GM08714 (cell line): ENCODE data around the gene PDPR.
"Not testable (repeated sequence)": the region's sequence is repeated elsewhere in the genome, so short reads cannot be mapped to it uniquely, and the experiment has no call there.

ENCODE experiments used
- H3K4me3 ChIP-seq: fragments of 200-500 bp; sonication (Bioruptor generic); 2 replicates; pipeline ENCODE4 v1.5.1; 2014; ENCODE audit warnings: mild to moderate bottlenecking, low read length, inconsistent platforms

Gene PDPR

GRCh38 chr16:70199170-70199569, 85.0 kb downstream of the PDPR start:
- H3K4me3 ChIP-seq, result not testable (repeated sequence)

GRCh38 chr16:70200063-70200462, 85.9 kb downstream of the PDPR start:
- H3K4me3 ChIP-seq, result not testable (repeated sequence)

- H3K4me3 ChIP-seq, result not testable (repeated sequence)
Measured at GRCh38 chr16:70203508-70203907, 89.4 kb downstream of the PDPR start.

- H3K4me3 ChIP-seq, result not testable (repeated sequence)
Measured at GRCh38 chr16:70204010-70204409, 89.9 kb downstream of the PDPR start.

GRCh38 chr16:70204668-70205405, 90.7 kb downstream of the PDPR start:
- H3K4me3 ChIP-seq, result not testable (repeated sequence)

GRCh38 chr16:70206382-70206781, 92.2 kb downstream of the PDPR start:
- not testable (repeated sequence) for H3K4me3 ChIP-seq
